B cell (primary cell): Measurements from ENCODE around the gene SEMA6D. TPM values are rescaled to one million over a fixed set of nuclear protein-coding genes. Genes with fewer than 3 reads are reported as not detected.

ENCODE experiments used
- ATAC-seq: fragments of 200-7000 bp; cut with Tn5 transposase; one replicate; pipeline ENCODE4 v1.10.0; 2021; ENCODE audit warnings: low read depth, mild to moderate bottlenecking, moderate number of reproducible peaks, moderate library complexity
- CTCF ChIA-PET: fragments of 350-600 bp; sonication (Branson Sonifier 250); formaldehyde crosslinking; loops from one replicate; lab custom pipeline; 2021; ENCODE audit warnings: antibody characterized with exemption, inconsistent platforms; lab: Charles Lee
- POLR2A ChIA-PET: fragments of 350-600 bp; sonication (Branson Sonifier 250); formaldehyde crosslinking; loops from one replicate; lab custom pipeline; 2021; ENCODE audit warnings: antibody characterized with exemption; lab: Charles Lee
- DNase-seq: peaks from one replicate; pipeline ENCODE4 v3.0.0; 2013
- H2AFZ ChIP-seq: 2 replicates; pipeline ENCODE4 v1.6.1; 2012; ENCODE audit warnings: mild to moderate bottlenecking, low read depth, low read length; ENCODE audit not compliant: insufficient read depth, poor library complexity, severe bottlenecking
- H3K27ac ChIP-seq, 2 donors: 1 replicate in 1 of 2; 2 replicates in 1 of 2; pipeline ENCODE4 v1.5.1; 2012 to 2013; ENCODE audit warnings: low read length in 2 of 2, mild to moderate bottlenecking in 2 of 2, moderate library complexity in 1 of 2
- H3K27me3 ChIP-seq, 4 experiments: fragments of 200-600 bp in 1 of 4; sonication (generic) in 1 of 4; replicated peaks in 1 of 4; 1 replicate in 2 of 4; 2 replicates in 2 of 4; pipeline versions ENCODE4 v1.6.1 to v1.7.0; 2013 to 2016; ENCODE audit warnings: low read length in 3 of 4, mild to moderate bottlenecking in 2 of 4, mixed read lengths in 1 of 4, moderate library complexity in 1 of 4; ENCODE audit not compliant: insufficient read depth in 4 of 4, control insufficient read depth in 3 of 4; ENCODE audit errors: control extremely low read depth in 1 of 4
- H3K36me3 ChIP-seq, 2 experiments: replicated peaks in 1 of 2; 1 replicate in 1 of 2; 2 replicates in 1 of 2; pipeline versions ENCODE4 v1.6.1 to v1.7.1; 2013; ENCODE audit warnings: low read length in 1 of 2; ENCODE audit not compliant: insufficient read depth in 2 of 2, control insufficient read depth in 1 of 2; ENCODE audit errors: control extremely low read depth in 1 of 2, extremely low read depth in 1 of 2
- H3K4me1 ChIP-seq, 2 donors: fragments of 200-600 bp in 1 of 2; sonication (generic) in 1 of 2; 1 replicate in 1 of 2; 2 replicates in 1 of 2; pipeline versions ENCODE4 v1.5.1 to v1.6.1; 2013 to 2017; ENCODE audit warnings: low read length in 2 of 2; ENCODE audit not compliant: control insufficient read depth in 2 of 2, insufficient read depth in 2 of 2
- H3K4me2 ChIP-seq: replicated peaks from 2 replicates; pipeline ENCODE3; 2012; ENCODE audit warnings: mild to moderate bottlenecking, low read depth, low read length; ENCODE audit not compliant: poor library complexity, severe bottlenecking
- H3K4me3 ChIP-seq, 5 experiments: fragments of 200-600 bp in 1 of 5; sonication (generic) in 1 of 5; 1 replicate in 3 of 5; 2 replicates in 2 of 5; pipeline versions ENCODE4 v1.5.1 to v1.7.0; 2011 to 2016; ENCODE audit warnings: low read length in 4 of 5, mild to moderate bottlenecking in 4 of 5, low read depth in 2 of 5, control low read depth in 1 of 5, moderate library complexity in 1 of 5; ENCODE audit not compliant: insufficient read depth in 1 of 5; ENCODE audit errors: control extremely low read depth in 1 of 5, extremely low read depth in 1 of 5
- H3K79me2 ChIP-seq: fragments of 200-600 bp; sonication (generic); one replicate; pipeline ENCODE4 v1.6.0; 2016; ENCODE audit warnings: low read length; ENCODE audit not compliant: control insufficient read depth, insufficient read depth
- H3K9ac ChIP-seq: fragments of 200-600 bp; sonication (generic); 2 replicates; pipeline ENCODE4 v1.6.1; 2017; ENCODE audit warnings: mild to moderate bottlenecking, low read length, moderate library complexity
- H3K9me3 ChIP-seq, 3 donors: one replicate each; pipeline versions ENCODE4 v1.6.1 to v1.7.1; 2013; ENCODE audit warnings: low read length in 2 of 3; ENCODE audit not compliant: control insufficient read depth in 2 of 3, insufficient read depth in 1 of 3; ENCODE audit errors: control extremely low read depth in 1 of 3
- H4K20me1 ChIP-seq: 2 replicates; pipeline ENCODE4 v1.6.0; 2012; ENCODE audit warnings: mild to moderate bottlenecking, low read length; ENCODE audit not compliant: insufficient read depth, control insufficient read depth, poor library complexity, severe bottlenecking
- H3K27ac Mint-ChIP-seq: one replicate; pipeline ENCODE4 v1.8.0; 2021; ENCODE audit warnings: mixed read lengths
- H3K27me3 Mint-ChIP-seq: one replicate; pipeline ENCODE4 v1.8.0; 2021; ENCODE audit warnings: mixed read lengths
- H3K4me1 Mint-ChIP-seq: one replicate; pipeline ENCODE4 v1.8.0; 2021; ENCODE audit warnings: mixed read lengths
- H3K4me3 Mint-ChIP-seq: one replicate; pipeline ENCODE4 v1.8.0; 2021; ENCODE audit warnings: mixed read lengths
- H3K9me3 Mint-ChIP-seq: one replicate; pipeline ENCODE4 v1.8.0; 2022; ENCODE audit warnings: mixed read lengths; ENCODE audit not compliant: insufficient read depth
- CTCF ChIP-seq: fragments of 200-600 bp; IDR thresholded peaks from one replicate; pipeline ENCODE4 v1.8.0; 2022; ENCODE audit warnings: antibody characterized with exemption, mild to moderate bottlenecking
- EZH2 ChIP-seq: IDR thresholded peaks from 2 replicates; pipeline ENCODE4 v1.6.1; 2012; ENCODE audit warnings: borderline replicate concordance, low read depth, mild to moderate bottlenecking, moderate library complexity, low read length; ENCODE audit not compliant: insufficient read depth, poor library complexity, severe bottlenecking
- WGBS: methylation state at CpG from one replicate; pipeline ENCODE4 v1.1.5; 2013; ENCODE audit warnings: missing lambda C conversion rate; ENCODE audit not compliant: insufficient coverage; 5-methylcytosine and 5-hydroxymethylcytosine counted together
- intact Hi-C: fragments of 100-400 bp; cut with micrococcal nuclease; formaldehyde crosslinking; loops from one replicate; pipeline ENCODE4 v1.10.0; 2022
- polyA plus RNA-seq: library from polyadenylated mRNA; depleted of rRNA; stranded (reverse); fragments of >200 nt; gene quantifications from 2 replicates; pipeline ENCODE4 v1.2.3, GENCODE V29; 2012
- total RNA-seq, 2 donors: library from RNA; stranded (reverse); fragments of 120-200 nt in 1 of 2; gene quantifications; 1 replicate in 1 of 2; 2 replicates in 1 of 2; pipeline versions ENCODE4 v1.2.3 to v1.2.4, GENCODE V29; 2013 to 2022

Gene SEMA6D
- total and polyA plus RNA-seq, 2 donors (not counting 1 experiment from before 2014, with no cell fraction given), result not detected

- Mint-ChIP-seq H3K9me3 (no peaks in the 10 kb centered on the region), H3K27ac (no peak overlapping the region), H3K4me1 (no peaks in the 10 kb centered on the region), H3K27me3 (peaks cover 12% of the 10 kb centered on the region), H3K4me3 (no peak overlapping the region)
- Histone ChIP-seq H2AFZ (no peak overlapping the region), H3K27me3 (peaks cover 0 to 5% (median 0%) of the 10 kb centered on the region in 4 experiments), H3K4me2 (no peak overlapping the region), H4K20me1 (no peaks in the 10 kb centered on the region), H3K36me3 (no peaks in the 10 kb centered on the region), H3K79me2 (no peaks in the 10 kb centered on the region), H3K4me3 (no peak overlapping the region), H3K9me3 (no peaks in the 10 kb centered on the region), H3K9ac (no peak overlapping the region), H3K27ac (no peak overlapping the region), H3K4me1 (no peaks in the 10 kb centered on the region)
- intact Hi-C loops, result no loop called here
- WGBS, result 78% methylated on average over 3 of the region's 8 CpGs
- ATAC-seq, result no peak
- no peak for DNase-seq
- CTCF ChIA-PET, result no interaction called here
- POLR2A ChIA-PET, result no interaction called here
- TF ChIP-seq CTCF (no peak), EZH2 (no peak)
Observed at GRCh38 chr15:47705281-47705997, 11.9 kb upstream of the SEMA6D start.

GRCh38 chr15:47707391-47707790 is 9.9 kb upstream of the SEMA6D start:
- intact Hi-C loops, result no loop called here
- no peak overlapping the region for H3K4me3 ChIP-seq

More at GRCh38 chr15:47707391-47707790, 9.9 kb upstream of the SEMA6D start:
- no peaks in the 10 kb centered on the region for H4K20me1 ChIP-seq
- no peaks in the 10 kb centered on the region for H3K4me1 ChIP-seq
- no peaks in the 10 kb centered on the region for H3K4me1 Mint-ChIP-seq
- no peak overlapping the region for H3K4me3 Mint-ChIP-seq
- H3K9ac ChIP-seq, result no peak overlapping the region
- no peak for DNase-seq
- TF ChIP-seq CTCF (no peak), EZH2 (no peak)
- peaks cover 12% of the 10 kb centered on the region for H3K27me3 Mint-ChIP-seq
- no peak overlapping the region for H2AFZ ChIP-seq
- no peaks in the 10 kb centered on the region for H3K9me3 ChIP-seq
- no peak overlapping the region for H3K4me2 ChIP-seq
- POLR2A ChIA-PET, result no interaction called here
- no peak overlapping the region for H3K27ac ChIP-seq
- no peaks in the 10 kb centered on the region for H3K9me3 Mint-ChIP-seq
- 93% methylated on average over 3 of the region's 5 CpGs for WGBS
- no peak overlapping the region for H3K27ac Mint-ChIP-seq
- CTCF ChIA-PET, result no interaction called here
- H3K27me3 ChIP-seq, result peaks cover 0 to 5% (median 0%) of the 10 kb centered on the region in 4 experiments
- ATAC-seq, result no peak
- no peaks in the 10 kb centered on the region for H3K36me3 ChIP-seq
- H3K79me2 ChIP-seq, result no peaks in the 10 kb centered on the region
